Uterus (tissue), 2 donors: ENCODE results near the gene GIPC3.

Experiments
- CTCF ChIP-seq, 4 experiments: fragments of 200-600 bp in 2 of 4; fragments of 450-650 bp in 2 of 4; sonication (generic) in 2 of 4; IDR thresholded peaks; one replicate each; pipeline ENCODE4 v1.5.1; 2016 to 2019; ENCODE audit warnings: antibody characterized with exemption in 4 of 4, mild to moderate bottlenecking in 2 of 4, moderate library complexity in 1 of 4
- POLR2A ChIP-seq, 2 donors: fragments of 450-650 bp; IDR thresholded peaks; one replicate each; pipeline ENCODE4 v1.6.1; 2016; ENCODE audit warnings: antibody characterized with exemption in 2 of 2, mild to moderate bottlenecking in 1 of 2, moderate library complexity in 1 of 2

GRCh38 chr19:3572132-3572854, 13.0 kb upstream of the GIPC3 start:
- TF ChIP-seq CTCF (IDR thresholded peaks at IDR 0.05), result no peak
- TF ChIP-seq POLR2A (IDR thresholded peaks at IDR 0.05), result peak in 1 of 2 donors; percentile 14
